GM19238 (cell line): Measurements from ENCODE around the gene MTHFD1L.

Experiments
- DNase-seq: peaks from one replicate; pipeline ENCODE4 v3.0.0; 2011; ENCODE audit warnings: low spot score; ENCODE audit not compliant: insufficient read length

The MTHFD1L gene

DNA sequence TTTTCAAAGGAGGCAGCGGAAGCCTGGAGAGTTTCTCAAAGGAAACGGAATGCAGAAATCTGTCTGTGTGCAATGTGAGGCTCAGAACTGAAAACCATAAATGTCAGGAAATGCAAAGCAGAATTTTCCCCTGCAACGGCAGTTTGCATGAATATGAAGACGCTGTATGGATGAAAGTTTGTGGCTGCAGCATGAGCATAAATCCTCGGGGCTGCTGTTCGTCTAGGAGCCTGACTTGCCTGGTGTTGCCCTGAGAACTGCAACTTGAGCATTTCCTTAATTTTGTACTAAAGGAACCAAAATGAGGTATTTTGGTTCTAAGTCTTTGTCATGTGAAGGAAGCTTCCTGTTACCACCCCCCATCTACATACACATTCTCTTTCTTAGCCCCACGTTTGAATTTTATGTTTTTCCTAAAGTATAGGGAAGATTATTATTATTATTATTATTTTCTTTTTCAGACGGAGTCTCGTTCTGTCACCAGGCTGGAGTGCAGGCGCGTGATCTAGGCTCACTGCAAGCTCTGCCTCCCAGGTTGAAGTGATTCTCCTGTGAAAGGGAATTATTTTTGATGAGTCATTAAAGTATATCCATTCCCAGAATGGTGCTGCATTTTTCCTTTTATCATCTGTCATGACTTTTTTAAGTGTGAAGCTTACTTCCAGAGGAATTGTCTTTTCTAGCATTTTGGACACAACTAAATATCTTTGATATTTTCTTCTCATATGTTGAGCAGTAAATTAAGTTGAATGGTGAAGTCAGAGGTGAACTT lies 33.1 kb downstream of the MTHFD1L start:
- no peak for DNase-seq

DNA sequence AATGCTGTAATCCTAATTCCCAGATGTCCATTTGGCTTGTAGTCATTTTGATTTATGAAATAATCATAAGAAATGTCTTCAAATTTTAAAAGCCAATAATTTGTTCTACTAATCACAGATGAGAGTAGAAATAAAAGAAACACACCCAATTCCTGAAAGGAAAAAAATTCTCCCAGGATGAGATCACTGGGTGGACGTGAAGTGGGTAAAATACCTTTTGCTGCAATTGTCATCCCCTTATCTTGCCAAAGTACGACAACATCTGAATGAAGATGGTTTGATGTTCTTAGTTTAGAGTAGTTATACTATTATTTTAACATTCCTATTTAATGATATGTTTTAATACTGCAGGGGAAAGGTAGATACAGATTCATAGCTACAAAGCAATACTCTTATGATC lies 33.7 kb downstream of the MTHFD1L start:
- no peak for DNase-seq

DNA sequence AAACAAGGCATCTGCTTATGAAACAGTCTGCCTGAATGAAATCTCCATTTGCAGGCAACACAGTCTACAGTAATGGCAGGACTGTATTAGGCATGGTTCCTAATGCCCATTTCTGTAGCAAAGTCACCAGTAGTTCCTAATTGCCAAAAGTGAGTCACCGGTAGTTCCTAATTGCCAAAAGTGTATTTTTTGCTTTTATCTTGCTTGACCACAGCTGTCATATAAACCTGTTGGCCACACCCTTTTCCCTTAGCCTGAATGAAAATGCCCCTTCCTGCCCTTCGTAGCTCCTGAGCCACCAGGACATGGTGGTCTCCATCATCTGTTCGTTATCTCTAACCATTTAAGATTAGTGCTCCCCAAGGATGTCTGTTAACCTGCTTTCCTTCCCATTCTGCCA lies 34.5 kb downstream of the MTHFD1L start:
- DNase-seq = no peak

- no peak for DNase-seq
Measured at GRCh38 chr6:150902142-150902776, 36.8 kb downstream of the MTHFD1L start.

GRCh38 chr6:150905769-150906168 lies 40.3 kb downstream of the MTHFD1L start:
- no peak for DNase-seq

DNA sequence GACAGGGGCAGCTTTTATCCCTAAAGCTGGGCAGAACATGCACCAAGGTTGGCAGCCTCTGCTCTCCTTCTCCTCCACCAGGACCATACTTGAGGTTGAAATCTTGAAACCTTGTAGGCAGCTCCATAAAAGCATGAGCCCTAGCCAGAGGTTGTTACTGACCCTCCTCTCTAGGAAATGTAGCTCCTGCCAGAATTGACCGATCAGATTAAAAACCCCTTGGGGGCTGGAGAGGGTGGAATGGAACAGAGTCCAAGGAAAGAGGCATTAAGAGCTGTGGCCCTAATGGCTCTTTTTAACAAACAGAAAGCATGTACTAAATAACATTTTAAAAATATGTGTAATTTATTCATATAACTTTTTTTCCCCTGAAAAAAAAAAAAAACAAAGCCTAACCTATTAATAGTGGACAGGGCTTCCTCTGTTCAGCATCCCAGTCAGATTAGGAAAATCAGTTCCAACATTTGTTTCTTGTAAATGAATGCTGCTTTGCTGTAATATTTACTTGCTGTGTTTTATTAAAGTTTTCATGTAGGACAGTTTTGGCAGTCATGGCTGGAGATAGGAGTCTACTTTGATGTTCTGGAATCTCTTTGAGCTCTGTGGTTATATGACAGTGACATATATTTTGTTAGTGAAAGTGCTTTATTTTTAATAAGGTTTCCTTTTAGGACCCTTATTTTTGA lies 41.3 kb downstream of the MTHFD1L start:
- DNase-seq = no peak

- no peak for DNase-seq
Measured at GRCh38 chr6:150907383-150907782, 41.9 kb downstream of the MTHFD1L start.

DNA sequence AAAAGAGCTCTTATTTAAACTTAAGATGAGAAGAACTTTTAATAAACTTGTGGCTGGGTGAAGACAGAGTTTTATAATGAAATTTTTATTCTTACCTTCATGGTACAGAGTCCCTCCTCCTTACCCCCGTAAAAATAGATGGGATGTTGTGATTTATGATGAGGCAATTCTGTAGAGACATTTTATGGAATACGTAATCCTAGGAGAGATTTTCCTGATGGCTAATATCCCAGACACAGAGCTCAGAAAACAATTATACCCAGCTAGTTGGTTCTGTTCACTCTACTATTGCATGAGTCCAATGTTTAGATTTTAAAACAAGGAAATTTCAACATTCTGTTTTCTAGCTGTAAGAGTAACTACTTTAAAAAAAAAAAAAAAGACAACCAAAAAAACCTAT lies 43.4 kb downstream of the MTHFD1L start:
- no peak for DNase-seq

DNA sequence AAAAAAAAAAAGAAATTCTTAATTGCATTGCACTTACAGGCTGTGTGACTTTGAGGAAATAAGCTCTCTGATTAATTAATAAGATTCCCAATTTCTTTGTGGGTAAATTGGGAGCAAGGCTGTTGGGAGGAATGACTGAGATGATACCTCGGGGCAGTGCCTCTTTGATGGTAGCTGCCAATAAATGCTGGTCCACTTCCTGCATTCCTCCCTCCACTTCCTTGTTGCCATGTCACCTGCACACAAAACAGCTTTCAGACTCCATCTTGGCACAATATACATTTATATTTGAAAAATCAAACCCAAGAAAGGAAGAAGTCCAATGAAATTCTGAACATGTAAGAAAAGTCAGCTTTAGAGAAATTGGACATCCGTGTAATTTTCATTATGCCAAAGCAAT lies 45.1 kb downstream of the MTHFD1L start:
- DNase-seq = no peak

DNA sequence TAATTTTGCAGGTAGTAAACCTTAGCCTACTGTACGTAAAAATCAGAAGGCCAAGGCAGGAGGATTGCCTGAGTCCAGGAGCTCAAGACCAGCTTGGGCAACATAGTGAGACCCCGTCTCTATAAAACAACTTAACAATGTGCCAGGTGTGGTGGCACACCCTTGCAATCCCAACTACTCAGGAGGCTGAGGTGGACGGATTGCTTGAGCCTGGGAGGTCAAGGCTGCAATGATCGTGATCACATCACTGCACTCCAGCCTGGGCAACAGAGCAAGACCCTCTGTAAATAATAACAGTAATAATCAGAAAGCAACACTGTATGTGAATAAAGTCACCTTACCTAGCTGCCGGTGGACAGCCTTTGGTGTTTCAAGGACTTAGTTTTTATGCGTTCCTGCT lies 48.9 kb downstream of the MTHFD1L start:
- DNase-seq = no peak

- DNase-seq = no peak
Measured at GRCh38 chr6:150915131-150915879, 49.8 kb downstream of the MTHFD1L start.

- DNase-seq = no peak
Measured at GRCh38 chr6:150915880-150916265, 50.4 kb downstream of the MTHFD1L start.

DNA sequence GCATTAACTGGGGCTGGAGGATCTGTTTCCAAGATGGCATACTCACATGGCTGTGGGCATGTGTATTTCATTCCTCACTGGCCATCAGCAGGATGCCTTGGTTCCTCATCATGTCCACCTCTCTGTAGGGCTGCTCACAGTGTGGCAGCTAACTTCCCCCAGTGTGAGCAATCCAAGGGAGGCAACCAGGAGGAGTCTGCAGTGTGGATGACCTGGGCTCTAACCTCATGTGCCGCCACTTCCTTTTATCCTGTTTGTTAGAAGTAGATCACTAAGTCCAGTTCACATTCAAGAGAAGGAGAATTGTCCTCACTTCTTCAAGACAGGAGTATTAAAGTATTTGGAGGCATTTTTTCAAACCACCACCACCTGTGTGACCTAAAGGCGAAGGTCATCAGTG lies 54.4 kb downstream of the MTHFD1L start:
- no peak for DNase-seq

DNA sequence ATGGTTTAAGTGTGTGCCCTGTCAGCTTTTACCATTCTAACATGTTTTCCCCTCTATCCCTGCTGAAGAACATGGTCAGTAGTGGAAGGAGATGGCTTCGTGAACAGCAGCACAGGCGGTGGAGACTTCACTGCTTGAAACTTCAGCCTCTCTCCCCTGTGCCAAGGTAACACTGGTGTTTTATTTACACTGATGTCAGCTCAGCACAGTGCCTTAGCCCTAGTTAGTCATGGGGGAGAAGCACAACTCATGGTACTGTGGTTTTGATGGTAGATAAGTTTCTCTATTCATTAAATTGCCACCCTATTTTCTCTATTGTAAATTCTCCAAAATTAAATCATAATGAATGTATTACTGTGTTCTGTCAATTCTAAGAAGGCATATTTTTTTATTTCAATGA lies 56.6 kb downstream of the MTHFD1L start:
- no peak for DNase-seq

DNA sequence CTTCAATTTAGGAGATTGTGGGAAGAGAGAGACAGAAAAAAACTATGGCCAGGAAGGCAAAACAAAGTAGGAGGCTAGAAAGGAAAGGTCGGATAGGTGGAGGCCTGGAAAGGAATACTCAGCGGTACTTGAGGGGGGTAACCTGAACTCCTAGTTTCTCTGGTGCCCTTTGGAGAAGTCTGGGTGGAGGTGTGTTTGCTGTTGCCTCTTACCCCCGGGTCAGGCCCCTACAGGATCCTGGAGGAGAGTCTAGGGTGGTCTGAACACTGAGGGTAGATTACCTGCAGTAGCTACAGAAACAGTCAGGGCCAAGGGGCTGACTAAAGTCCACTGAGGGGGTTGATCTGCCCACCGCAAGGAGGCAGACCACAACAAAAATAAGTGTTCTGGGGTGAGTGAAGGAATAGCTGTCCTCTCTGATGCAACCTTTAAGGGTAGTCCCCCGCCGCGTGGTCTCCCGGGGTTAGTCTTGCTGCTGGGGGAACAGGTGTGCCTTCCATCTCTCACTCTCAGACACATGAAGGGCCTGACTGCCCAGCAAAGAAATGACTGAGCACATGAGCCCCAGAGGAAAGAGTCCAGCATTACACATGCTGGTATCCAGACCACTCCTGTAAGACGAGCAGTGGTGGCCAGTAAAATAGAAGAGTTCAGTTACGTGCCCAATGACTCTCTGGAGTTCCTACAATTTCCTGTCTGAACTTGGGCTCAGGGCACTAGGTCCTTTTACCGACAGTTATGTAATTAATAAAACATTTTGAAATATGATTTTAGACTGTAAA lies 59.5 kb downstream of the MTHFD1L start:
- no peak for DNase-seq

GRCh38 chr6:150925590-150925928 lies 60.1 kb downstream of the MTHFD1L start:
- DNase-seq = no peak

DNA sequence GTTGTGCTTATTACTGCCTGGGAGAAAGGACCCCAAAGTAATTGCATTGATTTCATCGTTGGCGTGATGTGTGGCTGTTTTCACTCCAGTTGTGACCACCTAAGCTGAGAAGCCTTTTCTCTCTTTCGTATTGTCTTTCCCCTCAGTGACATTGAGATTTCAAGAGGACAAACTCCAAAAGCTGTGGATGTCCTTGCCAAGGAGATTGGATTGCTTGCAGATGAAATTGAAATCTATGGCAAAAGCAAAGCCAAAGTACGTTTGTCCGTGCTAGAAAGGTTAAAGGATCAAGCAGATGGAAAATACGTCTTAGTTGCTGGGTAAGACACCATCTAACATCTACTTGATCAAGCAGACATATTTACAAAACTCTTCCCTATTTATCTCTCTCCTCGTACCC lies 60.5 kb downstream of the MTHFD1L start:
- no peak for DNase-seq

DNA sequence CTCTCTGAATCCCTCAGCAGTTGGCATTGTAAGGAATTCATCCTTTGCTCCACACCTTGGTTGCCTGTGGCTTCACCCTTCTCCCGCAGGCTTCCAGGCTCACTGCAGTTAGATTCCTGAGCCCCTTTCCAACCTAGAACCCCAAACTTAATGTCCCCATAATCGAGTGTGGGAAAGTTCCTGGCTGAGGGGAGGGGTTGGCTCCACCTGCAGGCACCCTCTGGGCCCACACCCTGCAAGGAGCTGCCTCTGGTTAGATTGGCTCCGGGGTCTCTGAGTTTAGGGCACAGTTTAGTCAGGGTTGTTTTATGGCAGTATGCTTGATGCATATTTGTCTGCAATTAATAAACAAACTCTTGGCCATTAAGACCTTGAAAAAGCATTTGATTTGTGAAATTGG lies 63.4 kb downstream of the MTHFD1L start:
- no peak for DNase-seq

DNA sequence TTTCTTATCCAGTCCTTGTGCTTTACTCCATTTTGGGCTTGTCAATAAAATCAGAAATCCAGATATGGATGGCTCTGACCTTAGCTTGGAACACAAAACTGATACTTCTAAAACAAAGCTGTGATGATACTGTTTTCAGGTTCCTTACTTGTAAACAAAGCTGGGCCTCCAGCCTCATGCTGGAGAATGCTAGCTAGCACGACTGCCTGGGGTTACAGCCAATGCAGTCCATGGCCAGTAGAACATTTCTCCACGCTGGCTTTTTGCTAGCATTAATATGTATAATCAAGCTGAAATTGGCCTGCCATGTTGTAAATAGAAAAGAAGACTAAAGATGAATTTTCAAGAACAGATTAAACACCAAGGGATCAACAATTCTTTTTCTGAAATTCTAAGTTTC lies 63.9 kb downstream of the MTHFD1L start:
- DNase-seq = no peak

- DNase-seq = no peak
Measured at GRCh38 chr6:150930841-150931240, 65.3 kb downstream of the MTHFD1L start.

- no peak for DNase-seq
Measured at GRCh38 chr6:150931405-150931804, 65.9 kb downstream of the MTHFD1L start.
